ENCODE measurements around the gene SDHB. TPM values are rescaled to one million over a fixed set of nuclear protein-coding genes. Genes with fewer than 3 reads are reported as not detected.

Gene SDHB
- total and polyA plus RNA-seq, 2 of the 8 experiments (the other 6 are each of a cell fraction or from before 2014, with no cell fraction given) = 84.0 to 98.7 TPM

- no peaks in the 10 kb centered on the region for H3K36me3 ChIP-seq (ENCODE audit: control insufficient read depth in 2 of 4, insufficient read depth in 4 of 4, low read length in 3 of 4)
- no peak overlapping the region for H3K4ac ChIP-seq (replicated peaks; ENCODE audit: insufficient read length, low read depth, low read length)
- H2BK15ac ChIP-seq (ENCODE audit: low read length) = no peak overlapping the region
- H3K27ac ChIP-seq (ENCODE audit: low read depth, low read length) = no peak overlapping the region
- POLR2A ChIA-PET (ENCODE audit: partially characterized antibody) = no interaction called here
- no peak overlapping the region for H3K9ac ChIP-seq (replicated peaks in 1 of 4; ENCODE audit: extremely low read depth in 1 of 4, low read depth in 3 of 4, low read length in 3 of 4)
- no peaks in the 10 kb centered on the region for H4K20me1 ChIP-seq (replicated peaks in 1 of 2; ENCODE audit: control insufficient read depth in 1 of 2, insufficient read depth in 2 of 2, low read length in 2 of 2)
- H2AK5ac ChIP-seq (ENCODE audit: low read depth, low read length) = no peak overlapping the region
- H3K23ac ChIP-seq (ENCODE audit: insufficient read length) = no peak overlapping the region
- H2AFZ ChIP-seq (ENCODE audit: low read length) = no peak overlapping the region
- no peak overlapping the region for H3K4me2 ChIP-seq (ENCODE audit: insufficient read depth in 1 of 2, low read depth in 2 of 2, low read length in 2 of 2)
- WGBS, 2 experiments (ENCODE audit: extremely low coverage in 1 of 2, insufficient coverage in 1 of 2, insufficient read length in 1 of 2, insufficient replicate concordance in 2 of 2, low coverage in 1 of 2, low lambda C conversion rate in 2 of 2, missing lambda C conversion rate in 1 of 2) = 78% methylated on average over 12 of the region's 12 CpGs; no CpG with 5 or more reads in 1 of the 2 experiments
- CTCF ChIA-PET (ENCODE audit: partially characterized antibody) = interaction anchor here (1.3 to 2.4 kb wide), 3 partner anchors 8 to 267 kb away, joined by 4 to 8 read pairs (median 7); no protein-coding TSS in a partner anchor
- no peak overlapping the region for H4K91ac ChIP-seq (replicated peaks; ENCODE audit: insufficient read length, low read length)
- TF ChIP-seq CREB1 (IDR thresholded peaks at IDR 0.05) = no peak
- TF ChIP-seq, protein P1, sequence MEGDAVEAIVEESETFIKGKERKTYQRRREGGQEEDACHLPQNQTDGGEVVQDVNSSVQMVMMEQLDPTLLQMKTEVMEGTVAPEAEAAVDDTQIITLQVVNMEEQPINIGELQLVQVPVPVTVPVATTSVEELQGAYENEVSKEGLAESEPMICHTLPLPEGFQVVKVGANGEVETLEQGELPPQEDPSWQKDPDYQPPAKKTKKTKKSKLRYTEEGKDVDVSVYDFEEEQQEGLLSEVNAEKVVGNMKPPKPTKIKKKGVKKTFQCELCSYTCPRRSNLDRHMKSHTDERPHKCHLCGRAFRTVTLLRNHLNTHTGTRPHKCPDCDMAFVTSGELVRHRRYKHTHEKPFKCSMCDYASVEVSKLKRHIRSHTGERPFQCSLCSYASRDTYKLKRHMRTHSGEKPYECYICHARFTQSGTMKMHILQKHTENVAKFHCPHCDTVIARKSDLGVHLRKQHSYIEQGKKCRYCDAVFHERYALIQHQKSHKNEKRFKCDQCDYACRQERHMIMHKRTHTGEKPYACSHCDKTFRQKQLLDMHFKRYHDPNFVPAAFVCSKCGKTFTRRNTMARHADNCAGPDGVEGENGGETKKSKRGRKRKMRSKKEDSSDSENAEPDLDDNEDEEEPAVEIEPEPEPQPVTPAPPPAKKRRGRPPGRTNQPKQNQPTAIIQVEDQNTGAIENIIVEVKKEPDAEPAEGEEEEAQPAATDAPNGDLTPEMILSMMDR (IDR thresholded peaks at IDR 0.05; ENCODE audit: control extremely low read depth in 1 of 3, insufficient read depth in 1 of 3, low read depth in 1 of 3, low read length in 3 of 3) = no peak
- TF ChIP-seq BRCA1 (IDR thresholded peaks at IDR 0.05; ENCODE audit: low read depth, low read length) = no peak
- TF ChIP-seq RFX5 (IDR thresholded peaks at IDR 0.05; ENCODE audit: borderline replicate concordance, low read depth, low read length) = no peak
- TF ChIP-seq RXRA (IDR thresholded peaks at IDR 0.05; ENCODE audit: insufficient read depth, low read depth, low read length) = no peak
- TF ChIP-seq POLR2AphosphoS5 (IDR thresholded peaks at IDR 0.05; ENCODE audit: low read depth, low read length) = no peak
- TF ChIP-seq TEAD4 (IDR thresholded peaks at IDR 0.05; ENCODE audit: low read depth, low read length) = no peak
- TF ChIP-seq ZNF274 (IDR thresholded peaks at IDR 0.05; ENCODE audit: borderline replicate concordance, extremely low read depth, low read length) = no peak
- H2BK12ac ChIP-seq (ENCODE audit: low read depth, low read length) = no peak overlapping the region
- H3K56ac ChIP-seq (replicated peaks; ENCODE audit: insufficient read length, low read depth, low read length) = no peak overlapping the region
- H3K79me1 ChIP-seq (ENCODE audit: low read depth, low read length) = no peaks in the 10 kb centered on the region
- FAIRE-seq (no peak), DNase-seq (ENCODE audit: low read depth in 1 of 2, low spot score in 2 of 2) (no peak)
- H3K79me2 ChIP-seq (ENCODE audit: control insufficient read depth in 1 of 2, insufficient read depth in 2 of 2, low read length in 2 of 2) = no peaks in the 10 kb centered on the region
- no peak overlapping the region for H2BK120ac ChIP-seq (replicated peaks; ENCODE audit: low read depth, low read length)
- H4K8ac ChIP-seq (ENCODE audit: extremely low read depth, insufficient read depth, low read length) = no peak overlapping the region
- no peaks in the 10 kb centered on the region for H3K27me3 ChIP-seq (replicated peaks in 1 of 4; ENCODE audit: control insufficient read depth in 3 of 4, extremely low read depth in 1 of 4, insufficient read depth in 3 of 4, low read length in 3 of 4)
- H4K5ac ChIP-seq (ENCODE audit: insufficient read length, low read depth, low read length) = no peak overlapping the region
- H3K4me3 ChIP-seq (ENCODE audit: extremely low read depth in 1 of 4, insufficient read depth in 2 of 4, low read depth in 3 of 4, low read length in 4 of 4) = no peak overlapping the region
- no peaks in the 10 kb centered on the region for H3K9me3 ChIP-seq (ENCODE audit: insufficient read depth in 2 of 2, low read depth in 1 of 2, low read length in 1 of 2)
- no peaks in the 10 kb centered on the region for H3K23me2 ChIP-seq (ENCODE audit: low read depth, low read length)
- no peaks in the 10 kb centered on the region for H3K4me1 ChIP-seq (replicated peaks in 1 of 4; ENCODE audit: control insufficient read depth in 3 of 4, insufficient read depth in 4 of 4, low read length in 3 of 4)
- no peak overlapping the region for H3K14ac ChIP-seq (ENCODE audit: insufficient read length)
- H3K18ac ChIP-seq (ENCODE audit: extremely low read depth, low read length) = no peak overlapping the region
- H2BK20ac ChIP-seq (ENCODE audit: low read length) = no peak overlapping the region
- H2BK5ac ChIP-seq (ENCODE audit: low read depth, low read length) = no peak overlapping the region
Observed at GRCh38 chr1:17068789-17069188, 15.0 kb upstream of the SDHB start.
